Ishikawa (cell line): ENCODE data around the gene CGREF1.

Experiments
- CEBPB ChIP-seq: IDR thresholded peaks from 2 replicates; pipeline ENCODE4 v1.6.1; 2012
- CREB1 ChIP-seq: IDR thresholded peaks from 2 replicates; pipeline ENCODE4 v1.6.1; 2012; ENCODE audit warnings: low read depth
- EGR1 ChIP-seq: IDR thresholded peaks from 2 replicates; pipeline ENCODE4 v1.6.1; 2012
- EP300 ChIP-seq: IDR thresholded peaks from 2 replicates; pipeline ENCODE4 v1.6.1; 2012; ENCODE audit warnings: borderline replicate concordance
- FOXM1 ChIP-seq: IDR thresholded peaks from 2 replicates; pipeline ENCODE4 v1.6.1; 2012; ENCODE audit warnings: low read depth, borderline replicate concordance
- NFIC ChIP-seq: IDR thresholded peaks from 2 replicates; pipeline ENCODE4 v1.6.1; 2012
- RAD21 ChIP-seq: IDR thresholded peaks from 2 replicates; pipeline ENCODE4 v1.6.1; 2012; ENCODE audit warnings: low read depth
- TAF1 ChIP-seq: IDR thresholded peaks from 2 replicates; pipeline ENCODE4 v1.6.1; 2012; ENCODE audit warnings: low read depth, mild to moderate bottlenecking
- TCF12 ChIP-seq: IDR thresholded peaks from 2 replicates; pipeline ENCODE4 v1.6.1; 2012; ENCODE audit warnings: low read depth
- TEAD4 ChIP-seq: IDR thresholded peaks from 2 replicates; pipeline ENCODE4 v1.6.1; 2012
- YY1 ChIP-seq: IDR thresholded peaks from 2 replicates; pipeline ENCODE4 v1.6.1; 2012; ENCODE audit warnings: low read depth
- ZBTB7A ChIP-seq: IDR thresholded peaks from 2 replicates; pipeline ENCODE4 v1.6.1; 2012; ENCODE audit warnings: low read depth
- TF ChIP-seq, protein P1 (sequence below): IDR thresholded peaks from 2 replicates; pipeline ENCODE4 v1.6.1; 2012; ENCODE audit warnings: low read depth, mild to moderate bottlenecking
- TF ChIP-seq, protein P2 (sequence below): IDR thresholded peaks from 2 replicates; pipeline ENCODE4 v1.6.1; 2012
- TF ChIP-seq, protein P3 (sequence below): IDR thresholded peaks from 2 replicates; pipeline ENCODE4 v1.6.1; 2012

Gene CGREF1

DNA sequence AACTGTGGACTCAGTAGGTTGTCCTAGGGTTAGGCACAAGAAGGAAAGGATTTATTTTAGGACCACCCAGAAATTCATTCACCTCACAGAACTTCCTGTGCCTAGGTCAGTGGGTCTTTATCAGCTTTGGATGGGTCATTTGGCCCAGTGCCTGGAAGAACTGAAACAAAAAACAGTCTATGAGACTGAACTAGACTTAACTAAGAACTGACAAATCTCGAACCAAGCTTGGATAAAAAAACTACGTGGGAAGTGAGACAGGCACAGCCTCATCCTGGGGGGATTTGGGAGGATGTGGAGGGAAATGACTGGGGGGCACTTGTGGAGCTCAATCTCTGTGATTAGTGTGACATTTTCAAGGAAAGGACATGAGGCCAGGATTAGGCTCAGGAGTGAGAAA lies 45.1 kb downstream of the CGREF1 start:
- TF ChIP-seq, protein P1, sequence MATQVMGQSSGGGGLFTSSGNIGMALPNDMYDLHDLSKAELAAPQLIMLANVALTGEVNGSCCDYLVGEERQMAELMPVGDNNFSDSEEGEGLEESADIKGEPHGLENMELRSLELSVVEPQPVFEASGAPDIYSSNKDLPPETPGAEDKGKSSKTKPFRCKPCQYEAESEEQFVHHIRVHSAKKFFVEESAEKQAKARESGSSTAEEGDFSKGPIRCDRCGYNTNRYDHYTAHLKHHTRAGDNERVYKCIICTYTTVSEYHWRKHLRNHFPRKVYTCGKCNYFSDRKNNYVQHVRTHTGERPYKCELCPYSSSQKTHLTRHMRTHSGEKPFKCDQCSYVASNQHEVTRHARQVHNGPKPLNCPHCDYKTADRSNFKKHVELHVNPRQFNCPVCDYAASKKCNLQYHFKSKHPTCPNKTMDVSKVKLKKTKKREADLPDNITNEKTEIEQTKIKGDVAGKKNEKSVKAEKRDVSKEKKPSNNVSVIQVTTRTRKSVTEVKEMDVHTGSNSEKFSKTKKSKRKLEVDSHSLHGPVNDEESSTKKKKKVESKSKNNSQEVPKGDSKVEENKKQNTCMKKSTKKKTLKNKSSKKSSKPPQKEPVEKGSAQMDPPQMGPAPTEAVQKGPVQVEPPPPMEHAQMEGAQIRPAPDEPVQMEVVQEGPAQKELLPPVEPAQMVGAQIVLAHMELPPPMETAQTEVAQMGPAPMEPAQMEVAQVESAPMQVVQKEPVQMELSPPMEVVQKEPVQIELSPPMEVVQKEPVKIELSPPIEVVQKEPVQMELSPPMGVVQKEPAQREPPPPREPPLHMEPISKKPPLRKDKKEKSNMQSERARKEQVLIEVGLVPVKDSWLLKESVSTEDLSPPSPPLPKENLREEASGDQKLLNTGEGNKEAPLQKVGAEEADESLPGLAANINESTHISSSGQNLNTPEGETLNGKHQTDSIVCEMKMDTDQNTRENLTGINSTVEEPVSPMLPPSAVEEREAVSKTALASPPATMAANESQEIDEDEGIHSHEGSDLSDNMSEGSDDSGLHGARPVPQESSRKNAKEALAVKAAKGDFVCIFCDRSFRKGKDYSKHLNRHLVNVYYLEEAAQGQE = no peak
- TF ChIP-seq TCF12 = no peak

DNA sequence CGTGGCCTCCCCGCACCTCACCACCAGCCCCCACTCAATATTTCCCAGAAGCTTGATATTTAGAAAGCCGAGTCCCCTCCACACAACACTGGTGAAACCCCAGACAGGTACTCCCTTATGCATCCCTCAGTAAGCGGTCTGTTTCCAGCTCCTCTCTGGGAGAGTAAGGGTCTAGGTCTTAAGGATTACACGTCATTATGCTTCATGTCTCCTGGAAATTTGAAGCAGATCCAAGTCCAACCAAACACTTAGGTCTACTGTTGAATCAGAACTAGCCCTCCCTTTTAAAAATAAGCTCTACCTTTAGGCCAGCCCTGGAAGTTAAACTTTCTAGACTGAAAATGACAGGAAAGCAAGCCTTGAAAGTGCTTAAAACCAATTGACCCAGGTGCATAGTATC lies 46.0 kb downstream of the CGREF1 start:
- TF ChIP-seq RAD21 (no peak), CEBPB (no peak), CREB1 (no peak), ZBTB7A (no peak)
- TF ChIP-seq, protein P2, sequence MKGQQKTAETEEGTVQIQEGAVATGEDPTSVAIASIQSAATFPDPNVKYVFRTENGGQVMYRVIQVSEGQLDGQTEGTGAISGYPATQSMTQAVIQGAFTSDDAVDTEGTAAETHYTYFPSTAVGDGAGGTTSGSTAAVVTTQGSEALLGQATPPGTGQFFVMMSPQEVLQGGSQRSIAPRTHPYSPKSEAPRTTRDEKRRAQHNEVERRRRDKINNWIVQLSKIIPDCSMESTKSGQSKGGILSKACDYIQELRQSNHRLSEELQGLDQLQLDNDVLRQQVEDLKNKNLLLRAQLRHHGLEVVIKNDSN = no peak

DNA sequence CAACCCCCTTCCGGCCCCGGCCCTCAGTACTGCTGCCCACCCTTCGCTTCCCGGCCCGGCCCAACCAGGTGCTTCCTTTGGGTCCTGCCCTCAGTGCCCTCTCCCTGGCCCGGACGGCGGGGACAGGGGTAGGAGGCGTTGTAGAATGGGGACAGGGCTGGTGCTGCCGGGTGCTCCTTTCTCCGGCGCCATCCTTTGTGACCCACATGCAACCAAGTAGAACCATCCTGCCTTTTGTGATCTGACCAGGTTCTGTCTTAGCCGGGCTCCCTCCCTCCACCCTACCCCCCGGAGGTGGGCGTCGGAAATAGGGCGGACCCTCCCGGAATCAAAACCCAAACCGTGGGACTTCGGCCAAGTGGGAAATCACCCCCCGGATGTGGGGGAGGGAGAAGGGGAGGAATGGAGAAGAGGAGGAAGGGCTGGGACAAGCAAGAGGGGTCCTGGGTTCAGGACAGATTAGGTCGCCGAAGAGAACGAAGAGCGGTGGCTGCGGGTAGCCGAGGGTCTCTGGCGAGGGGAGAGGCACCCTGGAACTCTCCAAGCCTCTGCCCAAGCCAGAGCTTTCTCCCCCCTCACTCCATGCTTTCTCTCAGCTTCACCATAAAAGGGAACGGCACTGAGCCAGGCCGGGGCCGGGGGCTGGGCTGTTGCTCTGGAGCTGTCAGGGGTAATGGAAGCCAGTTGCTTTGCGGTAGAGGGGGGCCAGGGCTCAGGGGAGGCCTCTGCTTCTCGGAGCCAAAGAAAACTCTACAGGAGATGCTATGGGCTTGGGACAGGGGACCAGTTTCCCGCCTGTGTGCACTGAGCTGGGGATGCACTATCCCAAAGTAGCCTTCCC lies 46.7 kb downstream of the CGREF1 start:
- TF ChIP-seq, protein P2 = no peak
- TF ChIP-seq CEBPB = no peak
- TF ChIP-seq ZBTB7A = peak; percentile 69; the same call in 1 of the 2 replicates

DNA sequence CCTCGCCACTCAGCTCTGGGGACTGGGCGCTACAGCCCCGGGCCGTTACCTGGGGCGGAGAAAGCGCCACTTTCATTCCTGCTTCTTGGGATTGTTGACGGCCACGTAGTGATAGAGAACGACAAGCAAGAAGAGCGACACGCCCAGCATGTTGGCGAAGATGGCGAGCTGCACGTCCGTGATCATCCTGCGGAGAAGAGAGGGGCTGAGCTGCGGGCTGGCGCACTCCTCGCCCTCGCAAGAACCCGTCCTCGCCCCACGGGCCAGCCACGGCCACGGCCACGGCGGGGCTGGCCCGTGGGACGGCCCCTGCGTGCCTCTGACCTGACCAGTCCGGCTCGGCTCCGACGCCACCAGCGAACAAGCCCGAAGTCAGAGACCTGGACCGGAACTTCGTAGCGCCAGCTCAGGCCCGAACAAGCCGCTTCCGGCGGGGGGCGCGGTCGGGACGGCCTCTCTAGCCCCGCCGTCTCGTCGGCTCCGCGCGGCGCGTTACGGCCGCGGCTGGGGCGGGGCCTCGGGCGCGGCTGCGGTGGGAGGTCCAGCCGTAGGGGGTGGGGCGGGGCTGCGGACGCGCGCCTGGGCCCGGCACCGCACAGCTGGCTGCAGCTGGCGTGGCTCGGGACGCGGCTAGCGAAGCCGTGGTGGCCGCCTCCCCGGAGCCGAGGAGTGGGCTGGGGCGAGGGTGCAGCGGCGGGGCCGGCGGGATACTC lies 47.5 kb downstream of the CGREF1 start, which contains the start of gene OST4:
Gene OST4, minus strand, starts transcription at position 378 of the 713 bp plus-strand sequence.
- peak; percentile 68 for TF ChIP-seq CREB1
- peak; percentile 62; the same call in 1 of the 2 replicates for TF ChIP-seq YY1
- TF ChIP-seq TEAD4 = no peak
- TF ChIP-seq TCF12 = peak; percentile 71
- TF ChIP-seq, protein P3, sequence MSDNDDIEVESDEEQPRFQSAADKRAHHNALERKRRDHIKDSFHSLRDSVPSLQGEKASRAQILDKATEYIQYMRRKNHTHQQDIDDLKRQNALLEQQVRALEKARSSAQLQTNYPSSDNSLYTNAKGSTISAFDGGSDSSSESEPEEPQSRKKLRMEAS = peak; percentile 64
- no peak for TF ChIP-seq CEBPB
- TF ChIP-seq RAD21 = no peak
- TF ChIP-seq TAF1 = peak; percentile 87
- TF ChIP-seq ZBTB7A = no peak
- TF ChIP-seq FOXM1 = no peak
- TF ChIP-seq, protein P1 = no peak
- TF ChIP-seq, protein P2 = 0 out of 2 replicates have a peak, but pooled peaks have one; percentile 17

DNA sequence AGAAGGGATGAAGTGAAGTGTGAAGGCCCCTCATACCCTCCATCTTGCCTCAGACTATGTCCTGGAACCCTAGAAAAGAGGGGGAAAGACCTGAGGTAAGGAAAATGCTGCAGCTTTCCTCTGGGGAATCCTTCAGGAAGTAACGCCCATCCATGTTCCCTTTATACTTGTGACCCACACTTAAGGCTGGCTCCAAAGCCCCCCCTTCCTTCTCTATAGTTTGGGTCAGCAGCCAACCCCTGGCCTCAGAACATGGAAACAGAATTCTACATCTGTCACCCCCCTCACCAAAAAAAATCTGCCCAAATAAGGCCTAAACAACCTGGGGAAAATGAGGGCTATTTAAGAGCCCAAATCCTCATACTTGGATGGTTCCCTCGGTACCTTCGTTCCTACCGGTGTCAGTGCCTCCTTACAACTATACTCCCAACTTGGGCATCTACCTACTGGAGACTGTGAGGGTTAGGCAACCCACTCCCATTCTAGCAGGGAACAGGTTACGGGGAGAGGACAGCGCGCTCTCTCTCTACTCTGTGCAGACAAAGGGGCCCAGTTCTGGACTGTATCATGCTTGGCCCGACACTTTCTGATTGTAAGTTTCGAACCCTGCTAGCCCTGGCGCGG lies 48.2 kb downstream of the CGREF1 start:
- TF ChIP-seq NFIC = no peak
- no peak for TF ChIP-seq YY1
- no peak for TF ChIP-seq TAF1
- TF ChIP-seq EGR1 = no peak
- no peak for TF ChIP-seq RAD21
- no peak for TF ChIP-seq FOXM1
- TF ChIP-seq, protein P2 = no peak
- no peak for TF ChIP-seq CREB1
- no peak for TF ChIP-seq ZBTB7A
- TF ChIP-seq, protein P3 = no peak
- no peak for TF ChIP-seq CEBPB
- no peak for TF ChIP-seq TCF12
- no peak for TF ChIP-seq EP300
- TF ChIP-seq, protein P1 = no peak
